HG03280 (cell line): ENCODE data around the gene TFAP2B.

Experiments
- ATAC-seq: cut with Tn5 transposase; IDR thresholded peaks from one replicate; pipeline ENCODE4 v1.9.1; 2021; ENCODE audit warnings: mild to moderate bottlenecking, moderate library complexity; ENCODE audit not compliant: unreplicated experiment

Gene TFAP2B

DNA sequence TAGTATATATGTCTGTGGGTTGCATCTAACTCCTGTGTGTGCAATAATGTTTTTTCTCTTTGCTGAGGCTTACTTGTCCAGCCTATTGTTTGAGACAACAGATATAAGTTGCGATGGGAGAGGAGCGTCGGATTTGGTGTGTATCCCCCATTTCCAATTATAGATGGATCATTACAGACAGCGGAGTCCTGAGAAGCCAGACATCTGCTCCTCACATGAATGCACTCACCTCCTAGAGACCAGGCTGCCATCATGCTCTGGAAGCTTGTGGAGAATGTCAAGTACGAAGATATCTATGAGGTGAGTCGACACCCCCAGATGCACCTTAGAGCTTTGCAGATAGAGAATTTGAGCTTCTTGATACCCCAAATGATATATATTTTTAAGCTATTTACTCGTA is at the start of gene TFAP2B:
Gene TFAP2B, plus strand, starts transcription at position 199 of the 400 bp plus-strand sequence. Its CDS starts 21 bp downstream, at position 220.
- no peak for ATAC-seq

DNA sequence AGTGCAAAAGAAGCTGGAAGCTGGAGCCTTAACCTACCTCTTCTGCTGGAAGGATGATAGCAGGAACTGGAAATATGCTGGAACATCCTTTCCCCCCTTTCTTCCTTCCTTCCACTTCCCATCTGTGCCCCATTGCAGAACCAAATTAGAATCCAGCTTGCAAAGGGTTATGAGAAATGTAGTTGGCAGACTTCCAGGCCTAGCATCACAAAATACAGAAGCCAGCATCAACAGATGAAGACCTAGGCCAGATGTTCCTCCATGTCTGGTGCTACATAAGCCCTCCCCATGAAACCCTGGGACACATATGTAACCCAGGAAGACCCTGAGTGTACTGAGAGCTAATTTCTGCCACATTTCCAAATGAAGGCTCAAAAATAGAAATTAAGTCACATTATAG is 40.0 kb upstream of the TFAP2B start:
- ATAC-seq: no peak

- ATAC-seq: no peak
Measured at GRCh38 chr6:50780382-50780781, 38.3 kb upstream of the TFAP2B start.

DNA sequence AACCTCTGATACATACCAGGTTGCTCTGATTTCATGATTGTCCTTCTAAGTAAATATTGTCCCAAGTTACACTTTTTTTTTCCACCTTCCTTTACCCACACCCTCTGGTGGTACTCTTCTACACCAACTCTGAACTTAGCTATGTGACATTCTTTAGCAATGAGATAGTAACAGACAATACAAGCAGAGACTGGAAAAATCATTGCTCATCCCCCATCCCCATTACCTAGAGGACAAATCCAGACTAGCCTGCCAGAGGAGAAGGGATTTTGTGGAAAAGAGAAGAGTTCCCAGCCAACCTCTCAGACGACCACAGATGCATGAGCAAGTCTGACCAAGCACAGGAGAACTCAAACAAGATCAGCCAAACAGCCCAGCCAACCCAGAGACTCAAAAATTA is 32.8 kb upstream of the TFAP2B start:
- no peak for ATAC-seq

DNA sequence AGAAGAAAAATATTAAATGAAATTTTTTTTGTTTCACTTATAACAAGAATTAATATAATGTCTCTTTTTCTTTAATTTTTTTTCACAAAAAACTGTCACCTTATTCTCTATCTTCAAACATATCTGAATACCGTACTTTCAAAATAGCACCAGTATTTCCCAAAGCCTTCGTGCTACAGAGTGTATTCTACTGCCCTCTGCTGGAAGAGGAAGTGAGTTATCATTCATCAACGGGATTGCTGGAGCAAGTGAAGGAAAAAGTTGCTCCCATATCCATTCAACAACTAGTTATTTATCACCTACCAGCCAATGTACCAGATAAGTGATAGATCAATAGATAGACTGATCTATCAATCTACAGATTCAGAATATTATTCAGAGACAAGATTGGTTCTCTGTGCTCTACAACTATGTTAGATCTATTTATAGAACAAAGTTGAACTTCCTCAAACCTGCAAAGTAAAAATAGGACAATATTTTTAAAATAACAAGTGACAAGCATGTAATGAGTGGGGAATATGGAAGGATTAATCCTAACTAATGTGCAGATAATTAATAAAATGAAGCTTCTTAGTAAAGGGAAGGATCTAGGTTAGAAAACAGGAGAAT is 26.7 kb upstream of the TFAP2B start:
- peak; percentile 60 for ATAC-seq

DNA sequence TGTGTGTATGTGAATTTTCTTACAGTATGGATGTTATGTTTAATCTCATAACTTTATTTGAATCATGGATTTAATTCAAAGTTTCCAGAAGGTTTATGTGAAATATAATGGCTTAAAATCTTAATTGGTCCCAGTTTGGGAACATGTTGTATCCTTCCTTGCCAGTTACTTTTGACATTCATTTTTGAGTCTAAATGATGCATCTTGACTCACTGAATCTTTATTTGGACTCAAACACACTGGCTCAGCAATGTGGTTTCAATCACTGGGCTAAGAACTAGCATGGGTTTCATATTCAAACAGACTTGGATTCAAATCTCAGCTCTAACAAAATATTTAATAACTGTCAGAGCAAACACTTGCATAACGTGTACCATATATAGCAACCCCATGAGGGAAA is 25.9 kb upstream of the TFAP2B start:
- no peak for ATAC-seq

- no peak for ATAC-seq
Measured at GRCh38 chr6:50795574-50795973, 23.1 kb upstream of the TFAP2B start.

GRCh38 chr6:50804283-50804682 is 14.4 kb upstream of the TFAP2B start:
- ATAC-seq: no peak

GRCh38 chr6:50807035-50807434 is 11.6 kb upstream of the TFAP2B start:
- ATAC-seq: no peak

- peak; percentile 43 for ATAC-seq
Measured at GRCh38 chr6:50815436-50816114, 3.1 kb upstream of the TFAP2B start.

GRCh38 chr6:50816115-50816675 is 2.5 kb upstream of the TFAP2B start:
- peak; percentile 70 for ATAC-seq

DNA sequence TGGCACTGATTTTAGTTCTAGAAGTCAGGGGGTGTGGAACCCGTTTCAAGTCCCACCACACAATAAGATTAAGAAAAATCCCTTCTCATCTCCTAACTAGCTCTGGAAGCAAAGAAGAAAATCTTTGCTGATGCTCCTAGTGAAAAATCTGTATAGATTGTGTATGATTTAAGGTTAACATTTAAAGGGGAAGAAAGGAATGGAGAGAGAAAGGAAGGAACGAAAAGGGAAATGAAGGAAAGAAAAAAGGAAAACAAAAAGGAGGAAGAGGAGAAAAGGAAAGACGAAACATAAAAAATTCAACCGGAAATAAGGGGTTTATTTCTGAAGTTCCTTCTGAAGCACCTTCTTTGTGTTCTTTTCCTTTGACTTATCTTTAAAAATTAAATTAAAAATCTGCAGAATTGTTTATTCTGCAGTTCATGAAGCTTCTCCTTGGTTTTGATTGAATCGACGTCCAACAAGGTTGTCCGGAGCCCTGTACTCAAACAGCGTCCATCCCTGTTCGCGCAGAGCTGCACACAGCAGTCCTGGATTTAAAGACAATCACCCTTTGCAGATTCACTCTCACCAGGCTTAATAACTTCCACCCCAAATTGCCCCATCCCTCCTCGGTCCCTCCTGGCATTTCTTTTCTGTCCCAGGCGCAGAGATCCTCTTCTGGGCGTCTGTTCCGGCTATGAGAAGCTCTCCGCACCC is 1.6 kb upstream of the TFAP2B start:
- no peak for ATAC-seq

DNA sequence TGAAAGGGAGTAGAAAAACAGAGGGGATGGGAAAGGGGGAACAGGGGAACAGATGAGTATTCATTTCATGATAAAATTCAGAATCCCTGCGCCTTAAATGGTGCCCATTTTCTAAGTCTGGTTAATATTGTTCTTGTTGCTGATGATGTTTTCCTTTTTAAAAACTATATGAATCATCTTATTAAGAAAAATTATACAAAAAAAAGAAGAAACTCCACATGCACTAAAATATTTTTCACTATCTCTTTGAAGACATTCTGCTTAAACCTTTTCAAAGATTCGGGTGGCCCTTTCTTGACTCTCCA is 1.1 kb upstream of the TFAP2B start:
- no peak for ATAC-seq

- no peak for ATAC-seq
Measured at GRCh38 chr6:50818020-50818419, 651 bp upstream of the TFAP2B start.

GRCh38 chr6:50819466-50819903 is 814 bp downstream of the TFAP2B start:
- no peak for ATAC-seq

GRCh38 chr6:50819904-50820868 is 1.5 kb downstream of the TFAP2B start:
- no peak for ATAC-seq

GRCh38 chr6:50820869-50821264 is 2.2 kb downstream of the TFAP2B start:
- no peak for ATAC-seq

- no peak for ATAC-seq
Measured at GRCh38 chr6:50821441-50822077, 2.9 kb downstream of the TFAP2B start.

- no peak for ATAC-seq
Measured at GRCh38 chr6:50822078-50822476, 3.4 kb downstream of the TFAP2B start.
